K562 (cell line): Measurements from ENCODE around the gene LHB. TPM values are rescaled to one million over a fixed set of nuclear protein-coding genes. Genes with fewer than 3 reads are reported as not detected.

Experiments used
- BRD4 ChIP-seq: fragments of 200-600 bp; sonication (generic); IDR thresholded peaks from 2 replicates; pipeline ENCODE4 v1.6.1; 2017; ENCODE audit warnings: inconsistent platforms
- CREM ChIP-seq: IDR thresholded peaks from 2 replicates; pipeline ENCODE4 v1.6.1; 2014; ENCODE audit warnings: antibody characterized with exemption, low read depth
- HCFC1 ChIP-seq: IDR thresholded peaks from 2 replicates; pipeline ENCODE4 v1.6.1; 2012; ENCODE audit warnings: low read depth, low read length, improper control_type of control experiment
- KDM1A ChIP-seq, 2 experiments: fragments of 450-650 bp; IDR thresholded peaks; 2 replicates each; pipeline ENCODE4 v1.6.1; 2016; ENCODE audit warnings: mild to moderate bottlenecking in 2 of 2
- MAX ChIP-seq: sonication (generic); formaldehyde crosslinking; IDR thresholded peaks from 2 replicates; pipeline ENCODE4 v1.9.0; 2022; ENCODE audit warnings: mild to moderate bottlenecking, missing genetic modification reagents
- NFIX ChIP-seq: fragments of 250-450 bp; sonication (Bioruptor Pico); IDR thresholded peaks from 2 replicates; pipeline ENCODE4 v1.4.0; 2020; ENCODE audit warnings: low read depth, mild to moderate bottlenecking, moderate library complexity
- NR2C1 ChIP-seq, 2 experiments: fragments of 450-650 bp; IDR thresholded peaks; 2 replicates each; pipeline ENCODE4 v1.6.1; 2017; ENCODE audit warnings: mild to moderate bottlenecking in 2 of 2, antibody characterized with exemption in 1 of 2, inconsistent platforms in 1 of 2, missing compliant biosample characterization in 1 of 2, missing genetic modification characterization in 1 of 2
- RREB1 ChIP-seq: fragments of 250-450 bp; sonication (Bioruptor Pico); IDR thresholded peaks from 2 replicates; pipeline ENCODE4 v1.4.0; 2020
- SAFB ChIP-seq: fragments of 200-400 bp; formaldehyde crosslinking; IDR thresholded peaks from 2 replicates; pipeline ENCODE4 v1.6.1; 2017; ENCODE audit warnings: low read depth, low read length, borderline replicate concordance
- SIX5 ChIP-seq, 2 experiments: IDR thresholded peaks; 2 replicates each; pipeline ENCODE4 v1.6.1; 2011; ENCODE audit warnings: low read length in 2 of 2, borderline replicate concordance in 1 of 2, low read depth in 1 of 2, mild to moderate bottlenecking in 1 of 2, moderate library complexity in 1 of 2; ENCODE audit not compliant: insufficient read depth in 1 of 2
- SREBF1 ChIP-seq: fragments of 150-350 bp; IDR thresholded peaks from 2 replicates; pipeline ENCODE4 v1.6.1; 2014; ENCODE audit warnings: antibody characterized with exemption, low read depth, low read length, borderline replicate concordance
- TCF7 ChIP-seq: sonication (generic); IDR thresholded peaks from 2 replicates; pipeline ENCODE4 v1.6.1; 2016; ENCODE audit warnings: antibody characterized with exemption, borderline replicate concordance
- USF2 ChIP-seq: sonication (generic); formaldehyde crosslinking; IDR thresholded peaks from 2 replicates; pipeline ENCODE4 v1.5.0; 2020; ENCODE audit warnings: missing genetic modification reagents
- polyA plus RNA-seq, 8 experiments: library from polyadenylated mRNA; depleted of rRNA in 4 of 8; stranded (reverse) in 5 of 8; unstranded in 3 of 8; fragments of >200 nt; fragmentation: Nextera tagmentation in 2 of 8; fragmentation: Illumina TruSeq in 1 of 8; extraction: Ambion mirVana in 2 of 8; extraction: Trizol in 1 of 8; gene quantifications; 2 replicates each; pipeline versions ENCODE4 v1.2.1 to v1.2.3, GENCODE V29; 2011 to 2014; ENCODE audit warnings: inconsistent platforms in 1 of 8, missing spikeins in 1 of 8
- total RNA-seq, 7 experiments: library from RNA; depleted of rRNA in 6 of 7; stranded (reverse); fragments of >200 nt in 6 of 7; fragmentation: Illumina TruSeq in 2 of 7; extraction: Trizol in 2 of 7; gene quantifications; 2 replicates each; pipeline versions ENCODE4 v1.2.1 to v1.2.3, GENCODE V29; 2011 to 2021; ENCODE audit warnings: low replicate concordance in 1 of 7

LHB gene
- total and polyA plus RNA-seq, 9 of the 15 experiments (the other 6 are each of a cell fraction or from before 2014, with no cell fraction given) = 0.54 TPM; not detected in 8

- TF ChIP-seq RREB1 (CRISPR knock-in tag) = no peak
- no peak for TF ChIP-seq SAFB
- no peak for TF ChIP-seq USF2
- TF ChIP-seq CREM = peak; percentile 34; the same call in 1 of the 2 replicates
- TF ChIP-seq HCFC1 = peak; percentile 78
- no peak for TF ChIP-seq NFIX (CRISPR knock-in tag)
- TF ChIP-seq SREBF1 = no peak
- TF ChIP-seq TCF7 = no peak
- peak; percentile 56 for TF ChIP-seq NR2C1 (IDR thresholded peaks at IDR 0.05)
- peak; percentile 63 for TF ChIP-seq NR2C1 (tag; IDR thresholded peaks at IDR 0.05)
- TF ChIP-seq SIX5 (IDR thresholded peaks at IDR 0.05; ENCODE audit: borderline replicate concordance in 1 of 2, insufficient read depth in 1 of 2, low read depth in 1 of 2, low read length in 2 of 2) = peak; percentile 63 to 76; a peak in 3 of 4 replicates
- TF ChIP-seq BRD4 = no peak
- no peak for TF ChIP-seq KDM1A (IDR thresholded peaks at IDR 0.05)
- TF ChIP-seq MAX = no peak
Measured at GRCh38 chr19:48982280-48982679, 34.6 kb downstream of the LHB start (continued).
